ENCODE measurements around the gene AGRN. TPM values are rescaled to one million over a fixed set of nuclear protein-coding genes. Genes with fewer than 3 reads are reported as not detected.
"Not testable (repeated sequence)": the region's sequence is repeated elsewhere in the genome, so short reads cannot be mapped to it uniquely, and the experiment has no call there.

Gene AGRN
- total RNA-seq, 1 donor from 2014 or later = 12.8 TPM

- intact Hi-C loops (cut with DNase I) = no loop called here
- ATAC-seq (ENCODE audit: poor library complexity) = no peak
- DNase-seq = no peak
Measured at GRCh38 chr1:1058088-1058905, 38.4 kb downstream of the AGRN start.

DNA sequence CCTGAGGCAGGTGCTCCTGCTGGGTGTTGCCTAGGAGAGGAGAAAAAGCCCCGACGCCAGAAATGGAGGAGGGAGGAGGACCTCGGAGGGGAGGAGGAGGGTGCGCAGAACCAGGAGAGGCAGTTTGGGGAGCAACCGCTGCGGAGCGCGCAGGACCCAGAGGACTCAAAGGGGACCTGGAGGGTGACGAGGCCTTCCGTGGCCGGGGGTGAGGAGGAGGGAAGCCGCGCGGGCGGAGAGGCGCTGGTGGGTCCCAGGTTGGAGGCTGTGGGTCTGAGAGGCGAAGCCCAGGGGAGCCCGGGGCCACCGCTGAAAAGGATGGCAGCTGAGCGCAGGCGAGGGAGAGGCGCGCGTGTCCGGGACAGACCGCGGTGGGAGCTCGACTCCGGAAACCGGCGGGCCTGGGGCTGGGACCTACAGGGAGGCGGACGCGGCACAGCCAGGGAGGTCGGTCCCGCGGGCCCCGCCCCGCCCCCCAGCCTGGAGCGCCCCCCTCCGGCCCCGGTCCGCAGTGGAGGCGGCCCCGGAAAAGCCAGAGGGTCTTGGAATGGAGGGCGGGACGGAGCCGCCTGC is 39.1 kb downstream of the AGRN start:
- peak; percentile 40 for ATAC-seq (ENCODE audit: poor library complexity)
- DNase-seq = no peak
- intact Hi-C loops (cut with DNase I) = no loop called here

DNA sequence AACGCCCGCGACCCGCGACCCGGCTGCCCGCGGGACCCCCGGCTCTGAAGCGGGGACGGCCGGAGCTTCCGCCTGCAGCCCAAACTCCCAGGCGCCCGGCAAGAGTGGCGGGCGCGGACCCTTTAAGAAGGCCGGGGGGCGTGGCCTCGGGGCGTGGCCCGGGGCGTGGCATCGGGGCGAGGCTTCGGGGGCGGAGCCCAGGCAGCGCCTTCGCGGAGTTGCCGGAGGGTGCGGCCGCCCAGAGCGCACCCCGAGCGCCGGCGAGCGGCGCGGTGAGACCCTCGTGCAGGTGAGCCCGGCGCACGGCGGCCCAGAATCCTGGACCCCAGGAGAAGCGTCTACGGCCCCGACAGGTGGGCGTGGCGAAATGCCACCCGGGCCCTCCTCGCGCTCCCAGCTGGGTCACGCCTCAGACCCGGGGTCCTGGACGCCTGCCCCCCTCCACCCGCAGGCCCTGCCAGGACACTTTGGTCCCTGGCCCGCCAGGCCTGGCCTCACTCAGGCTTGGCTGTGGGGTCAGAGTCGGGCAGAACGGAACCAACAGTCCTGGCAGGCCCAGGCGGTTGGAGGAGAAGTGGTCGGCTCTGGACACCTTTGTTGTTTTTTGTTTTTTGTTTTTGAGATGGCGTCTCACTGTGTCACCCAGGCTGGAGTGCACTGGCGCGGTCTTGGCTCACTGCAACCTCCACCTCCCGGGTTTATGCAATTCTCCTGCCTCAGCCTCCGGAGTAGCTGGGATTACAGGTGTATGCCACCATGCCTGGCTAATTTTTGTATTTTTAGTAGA is 39.8 kb downstream of the AGRN start:
- ATAC-seq (ENCODE audit: poor library complexity) (peak; percentile 96), DNase-seq (peak; percentile 95)
- intact Hi-C loops (cut with DNase I) = no loop called here

DNA sequence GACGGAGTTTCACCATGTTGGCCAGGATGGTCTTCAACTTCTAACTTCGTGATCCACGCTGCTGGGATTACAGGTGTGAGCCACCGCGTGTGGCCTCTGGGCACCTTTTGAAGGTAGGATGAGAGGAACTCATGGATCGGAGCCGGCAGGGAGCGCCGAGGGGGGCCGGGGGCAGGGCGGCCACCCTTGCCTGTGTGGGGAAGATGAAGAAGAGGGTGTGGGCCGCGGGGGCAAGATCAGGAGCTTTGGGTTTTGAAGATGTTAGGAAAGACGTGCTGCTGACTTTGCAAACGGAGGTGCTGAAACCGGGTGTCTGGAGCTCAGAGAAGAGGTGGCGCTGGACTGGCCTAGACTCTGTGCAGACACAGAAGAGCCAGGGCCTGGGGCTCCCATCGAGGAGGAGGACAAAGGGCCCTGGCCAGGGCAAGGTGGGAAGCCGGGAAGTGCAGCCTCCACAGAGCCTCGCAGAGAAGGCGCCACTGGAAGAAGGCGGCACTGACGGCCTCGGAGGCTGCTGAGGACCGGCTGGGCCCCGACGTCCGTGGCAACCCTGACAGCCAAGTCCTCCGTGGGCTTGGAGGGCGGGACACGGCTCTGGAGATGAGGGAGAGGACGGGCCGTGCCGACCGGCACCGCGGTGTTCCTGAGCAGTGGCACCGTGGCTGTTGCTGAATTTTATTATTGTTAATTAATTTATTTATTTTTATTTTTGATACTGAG is 40.5 kb downstream of the AGRN start:
- no peak for ATAC-seq (ENCODE audit: poor library complexity)
- DNase-seq = no peak
- intact Hi-C loops (cut with DNase I) = no loop called here

DNA sequence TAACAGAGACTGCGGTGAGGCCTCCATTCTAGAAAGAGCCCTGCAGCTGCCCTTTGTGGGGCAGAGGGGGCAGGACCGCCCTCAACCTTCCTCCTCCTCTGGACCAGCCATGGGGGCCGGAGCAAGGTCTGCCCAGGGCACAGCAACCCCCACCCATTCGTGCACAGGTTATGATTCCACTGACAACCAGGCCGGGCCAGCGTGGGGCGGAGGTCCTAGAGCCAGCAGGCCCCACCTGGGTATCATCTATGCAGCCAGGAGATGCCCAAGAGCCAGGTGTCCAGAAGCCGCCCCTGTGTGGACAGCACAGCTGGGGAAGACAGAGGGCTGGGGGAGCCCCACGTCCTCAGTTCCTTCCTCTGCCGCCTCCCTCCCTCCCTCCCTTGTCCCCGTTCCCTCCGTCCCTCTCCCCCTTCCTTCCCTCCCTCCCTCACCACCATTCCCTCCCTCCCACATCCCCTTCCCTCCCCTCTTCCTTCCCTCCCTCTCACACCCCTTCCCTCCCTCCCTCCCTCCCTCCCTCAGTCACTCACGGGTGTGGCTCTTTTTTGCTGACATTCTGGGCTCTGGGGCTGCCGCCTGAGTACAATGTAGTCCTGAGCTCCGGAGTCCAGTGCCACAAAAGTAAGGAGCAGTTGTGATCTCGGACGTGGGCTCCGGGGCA is 41.9 kb downstream of the AGRN start:
- DNase-seq (no peak), ATAC-seq (ENCODE audit: poor library complexity) (no peak)
- intact Hi-C loops (cut with DNase I) = loop anchor here (2.0 kb wide), 1 partner anchor 77 kb away; no protein-coding TSS in a partner anchor

DNA sequence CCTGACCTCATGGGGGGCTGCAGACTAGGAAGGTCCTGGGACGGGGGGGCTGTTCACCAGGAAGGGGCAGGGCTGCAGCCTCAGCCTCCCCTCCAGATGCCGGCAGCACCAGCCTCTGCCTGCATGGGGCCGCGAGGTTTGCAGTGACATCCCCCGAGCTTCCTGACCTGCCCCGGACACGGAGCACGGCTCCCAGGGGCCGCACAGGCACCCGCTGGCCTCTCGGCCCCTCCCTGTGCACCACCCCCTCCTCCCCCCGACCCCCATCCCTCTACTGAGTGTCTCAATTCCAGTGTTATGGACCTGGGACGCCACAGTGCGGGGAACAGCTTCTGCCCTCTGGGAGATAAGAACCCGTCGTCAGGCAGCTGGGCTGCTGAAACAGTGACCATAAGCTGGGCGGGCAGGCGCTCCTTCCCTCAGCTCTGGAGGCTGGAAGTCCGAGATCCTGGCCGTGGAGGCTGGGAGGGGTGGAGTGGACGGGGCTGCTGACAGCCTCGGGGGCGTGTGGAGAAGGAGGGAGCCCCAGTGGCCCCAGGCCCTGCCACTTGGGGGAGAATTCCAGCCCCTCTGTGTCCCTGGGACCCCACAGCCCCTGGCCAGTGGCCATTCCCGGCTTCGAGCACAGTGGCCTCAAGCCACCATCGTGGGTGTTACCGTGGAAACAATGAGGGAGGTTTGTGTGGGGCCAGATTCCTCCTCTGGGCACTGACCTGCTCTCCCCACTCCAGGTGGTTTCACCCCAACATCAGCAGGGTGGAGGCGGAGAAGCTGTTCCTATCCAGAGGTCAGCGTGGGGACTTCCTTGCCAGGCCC is 42.6 kb downstream of the AGRN start:
- no peak for ATAC-seq (ENCODE audit: poor library complexity)
- intact Hi-C loops (cut with DNase I) = loop anchor here (2.0 kb wide), 1 partner anchor 78 kb away; no protein-coding TSS in a partner anchor

DNA sequence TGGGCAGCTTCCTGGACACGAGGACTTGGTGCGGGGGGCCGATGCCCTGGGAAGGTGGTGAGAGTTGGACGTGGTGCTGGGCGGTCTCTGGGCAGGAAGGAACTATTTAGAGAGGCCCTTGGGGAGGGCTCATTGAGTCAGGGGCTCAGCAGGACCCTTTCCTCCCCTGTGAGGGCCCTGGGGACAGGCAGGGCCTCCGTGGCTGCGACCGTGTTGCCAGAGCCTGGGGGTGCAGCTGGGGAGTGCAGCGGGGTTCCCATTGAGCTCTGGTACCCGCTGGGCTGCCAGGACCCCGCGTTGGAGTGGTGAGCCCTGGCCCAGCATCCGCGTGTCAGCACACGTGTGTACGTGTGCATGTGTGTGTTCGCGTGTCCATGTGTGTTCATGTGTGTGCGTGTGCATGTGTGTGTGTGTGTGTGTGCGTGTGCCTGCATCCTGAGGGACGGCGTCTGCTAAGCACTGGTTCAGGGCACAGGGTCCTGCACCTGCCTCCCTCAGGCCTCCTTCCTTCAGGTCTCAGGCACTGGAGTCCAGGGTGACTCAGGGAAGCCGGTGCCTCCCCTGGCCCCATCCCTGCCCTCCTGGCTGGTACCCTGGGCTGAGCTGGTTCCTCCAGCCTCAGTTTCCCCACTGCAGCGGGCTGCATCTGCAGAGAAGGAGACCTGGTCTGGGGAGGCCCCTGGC is 43.5 kb downstream of the AGRN start:
- ATAC-seq (ENCODE audit: poor library complexity) (no peak), DNase-seq (no peak)
- intact Hi-C loops (cut with DNase I) = loop anchor here (2.0 kb wide), 1 partner anchor 79 kb away; no protein-coding TSS in a partner anchor

More for the DNA sequence above, 42.6 kb downstream of the AGRN start:
- no peak for DNase-seq

DNA sequence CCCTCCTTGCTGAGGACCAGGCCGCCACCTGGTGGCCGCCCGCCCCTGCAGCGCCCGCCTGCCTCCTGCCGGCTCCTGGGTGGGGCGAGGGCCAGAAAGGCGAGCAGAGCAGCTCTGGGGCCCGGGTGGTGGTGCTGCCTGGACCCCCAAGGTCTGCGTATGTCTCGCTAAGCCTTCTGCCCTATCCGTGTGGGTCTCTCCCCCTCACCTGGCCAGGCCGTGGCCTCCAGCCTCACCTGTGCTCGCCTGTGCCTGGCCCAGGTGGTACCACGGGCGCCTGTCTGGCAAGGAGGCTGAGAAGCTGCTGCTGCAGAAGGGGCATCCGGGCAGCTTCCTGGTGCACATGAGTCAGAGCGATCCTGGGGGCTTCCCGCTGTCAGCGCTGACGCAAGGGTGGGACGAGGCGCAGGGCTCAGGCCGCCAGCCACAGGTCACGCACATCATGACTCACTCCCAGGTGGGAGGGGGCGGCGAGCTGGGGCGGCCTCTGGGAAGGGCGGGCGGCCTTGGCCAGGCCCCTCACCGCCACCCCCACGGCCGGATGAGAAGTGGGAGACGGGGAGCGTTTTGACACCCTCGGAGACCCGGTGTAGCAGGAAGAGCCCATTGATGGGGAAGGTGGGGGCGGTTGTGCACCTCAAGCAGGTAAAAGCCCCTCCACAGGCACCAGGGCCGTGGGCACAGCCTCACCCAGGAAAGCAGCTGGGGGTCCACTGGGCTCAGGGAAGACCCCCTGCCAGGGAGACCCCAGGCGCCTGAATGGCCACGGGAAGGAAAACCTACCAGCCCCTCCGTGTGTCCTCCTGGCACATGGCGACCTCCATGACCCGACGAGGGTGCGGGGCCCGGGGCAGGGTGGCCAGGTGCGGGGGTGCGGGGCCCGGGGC is 44.3 kb downstream of the AGRN start:
- intact Hi-C loops (cut with DNase I) = loop anchor here (2.0 kb wide), 1 partner anchor 79 kb away; no protein-coding TSS in a partner anchor
- peak; percentile 70 for ATAC-seq (ENCODE audit: poor library complexity)
- DNase-seq = peak; percentile 75

DNA sequence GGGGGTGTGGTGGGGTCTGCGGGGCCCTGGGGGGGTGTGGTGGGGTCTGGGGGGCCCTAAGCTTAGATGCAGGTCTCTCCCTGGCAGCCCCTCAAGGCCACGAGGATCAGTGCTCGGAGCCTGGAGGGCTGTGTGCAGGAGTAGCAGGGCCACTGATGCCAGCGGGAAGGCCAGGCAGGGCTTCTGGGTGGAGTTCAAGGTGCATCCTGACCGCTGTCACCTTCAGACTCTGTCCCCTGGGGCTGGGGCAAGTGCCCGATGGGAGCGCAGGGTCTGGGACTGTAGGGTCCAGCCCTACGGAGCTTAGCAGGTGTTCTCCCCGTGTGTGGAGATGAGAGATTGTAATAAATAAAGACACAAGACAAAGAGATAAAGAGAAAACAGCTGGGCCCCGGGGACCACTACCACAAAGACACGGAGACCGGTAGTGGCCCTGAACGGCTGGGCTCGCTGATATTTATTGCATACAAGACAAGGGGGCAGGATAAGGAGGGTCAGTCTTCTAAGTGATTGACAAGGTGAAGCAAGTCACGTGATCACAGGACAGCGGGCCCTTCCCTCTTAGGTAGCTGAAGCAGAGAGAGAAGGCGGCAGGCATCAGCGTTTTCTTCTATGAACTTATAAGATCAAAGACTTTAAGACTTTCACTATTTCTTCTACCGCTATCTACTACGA is 45.5 kb downstream of the AGRN start:
- intact Hi-C loops (cut with DNase I) = no loop called here
- ATAC-seq (ENCODE audit: poor library complexity) (no peak), DNase-seq (no peak)

GRCh38 chr1:1065940-1066304 is 46.0 kb downstream of the AGRN start:
- intact Hi-C loops (cut with DNase I); ATAC-seq (ENCODE audit: poor library complexity); DNase-seq: not testable (repeated sequence)

GRCh38 chr1:1066403-1067283 is 46.7 kb downstream of the AGRN start:
- intact Hi-C loops (cut with DNase I) = no loop called here
- DNase-seq (no peak), ATAC-seq (ENCODE audit: poor library complexity) (no peak)

DNA sequence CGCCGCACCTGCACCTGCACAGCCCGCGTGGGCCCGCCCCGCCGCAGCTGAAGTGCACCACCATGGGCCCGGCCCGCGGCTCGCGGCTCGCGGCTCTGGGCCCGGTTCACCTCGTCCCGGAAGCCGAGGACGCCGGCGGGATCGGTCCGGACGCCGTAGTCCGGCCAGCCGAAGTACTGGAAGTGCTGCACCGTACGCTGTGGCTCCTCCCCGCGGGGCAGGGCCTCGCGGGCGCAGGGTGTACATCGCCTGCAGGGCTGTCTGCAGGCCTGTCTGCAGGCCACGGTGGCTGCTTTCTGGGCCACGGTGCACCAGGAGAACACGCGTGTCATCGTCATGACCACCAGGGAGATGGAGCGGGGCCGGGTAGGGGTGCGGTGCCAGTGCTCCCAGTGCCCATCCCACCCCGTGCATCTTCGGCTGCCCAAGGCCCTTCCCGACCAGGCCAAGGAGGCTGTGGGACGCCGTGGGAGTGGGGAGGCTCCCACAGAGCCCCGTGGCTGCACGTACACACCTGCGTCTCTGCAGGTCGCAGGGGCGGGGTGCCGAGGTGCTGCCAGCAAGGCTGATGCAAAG is 47.5 kb downstream of the AGRN start:
- ATAC-seq (ENCODE audit: poor library complexity) = no peak
- intact Hi-C loops (cut with DNase I) = no loop called here
- no peak for DNase-seq

GRCh38 chr1:1067860-1068516 is 48.1 kb downstream of the AGRN start:
- DNase-seq (no peak), ATAC-seq (ENCODE audit: poor library complexity) (no peak)
- intact Hi-C loops (cut with DNase I) = no loop called here

Data from Right ventricle myocardium superior (tissue), 1 donor.